Measurements from ENCODE around the gene TMEM54. TPM values are rescaled to one million over a fixed set of nuclear protein-coding genes. Genes with fewer than 3 reads are reported as not detected.

The TMEM54 gene
- total RNA-seq, 1 donor from 2014 or later = 0.49 TPM

DNA sequence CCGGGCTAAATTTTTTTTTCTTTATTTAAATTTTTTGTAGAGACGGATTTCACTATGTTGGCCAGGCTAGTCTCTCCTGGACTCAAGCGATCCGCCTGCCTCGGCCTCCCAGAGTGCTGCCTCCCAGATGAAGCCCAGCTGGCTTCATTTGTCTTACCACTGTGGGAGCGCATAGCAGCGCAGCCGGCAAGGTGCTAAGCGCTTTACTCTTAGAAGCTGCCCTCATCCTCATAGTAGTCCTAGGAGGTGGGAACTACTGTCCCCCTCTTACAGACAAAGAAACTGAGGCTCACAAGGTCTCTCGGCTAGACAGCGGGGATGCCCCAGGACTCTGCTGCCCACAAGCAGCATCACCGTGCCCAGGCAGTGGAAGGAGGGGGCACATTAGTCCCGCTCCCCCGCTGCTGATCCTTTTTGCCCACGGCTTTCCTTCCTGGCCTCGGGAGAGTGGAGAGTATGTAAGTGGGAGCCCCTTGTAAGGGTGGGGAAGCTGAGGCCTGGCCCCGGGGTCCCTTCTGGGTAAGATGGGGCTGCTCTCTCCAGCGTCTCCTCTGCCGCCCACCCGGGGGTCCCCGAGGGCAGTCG is 726 bp downstream of the TMEM54 start:
- Mint-ChIP-seq H3K4me3 (ENCODE audit: unreplicated experiment) (peak overlapping the region; percentile 47), H3K4me1 (ENCODE audit: unreplicated experiment) (peaks cover 2% of the 10 kb centered on the region), H3K27me3 (ENCODE audit: unreplicated experiment) (peaks cover 15% of the 10 kb centered on the region), H3K36me3 (ENCODE audit: low read depth, unreplicated experiment) (no peaks in the 10 kb centered on the region), H3K9me3 (ENCODE audit: unreplicated experiment) (no peaks in the 10 kb centered on the region), H3K27ac (ENCODE audit: unreplicated experiment) (no peak overlapping the region)
- DNase-seq (ENCODE audit: low spot score) = no peak
- TF ChIP-seq CTCF (IDR thresholded peaks at IDR 0.05; ENCODE audit: unreplicated experiment) = no peak

DNA sequence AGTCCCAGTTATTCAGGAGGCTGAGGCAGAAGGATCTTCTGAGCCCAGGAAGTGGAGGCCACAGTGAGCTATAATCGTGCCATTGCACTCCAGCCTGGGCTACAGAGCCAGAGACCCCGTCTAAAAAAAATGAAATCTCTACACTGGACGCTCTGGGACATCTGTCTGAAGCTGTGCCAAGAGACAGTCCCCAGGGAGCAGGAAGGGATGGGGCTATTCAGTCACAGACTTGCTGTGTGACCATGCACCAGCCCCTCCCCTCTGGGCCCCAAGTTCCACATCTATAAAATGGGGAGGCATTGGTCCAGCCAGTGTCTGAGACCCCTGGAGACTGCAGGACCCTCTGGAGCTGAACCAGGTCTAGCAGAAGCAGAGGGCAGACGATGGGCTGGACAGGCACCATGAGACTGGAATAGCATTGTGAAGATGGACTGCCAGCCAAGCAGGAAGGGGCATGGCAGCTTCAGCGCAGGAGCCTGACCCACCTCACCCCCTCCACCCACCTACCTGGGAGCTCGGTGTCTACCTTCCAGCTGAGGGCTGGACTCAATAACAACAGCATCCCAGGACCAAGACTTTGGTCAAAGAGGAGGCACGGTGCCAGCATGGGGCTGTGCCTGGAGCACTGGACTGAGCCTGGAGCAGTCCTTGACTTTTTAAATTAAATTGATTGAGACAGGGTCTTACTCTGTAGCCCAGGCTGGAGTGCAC is 1.4 kb downstream of the TMEM54 start:
- no peak for TF ChIP-seq CTCF (IDR thresholded peaks at IDR 0.05; ENCODE audit: unreplicated experiment)
- peaks cover 15% of the 10 kb centered on the region for H3K27me3 Mint-ChIP-seq (ENCODE audit: unreplicated experiment)
- no peak overlapping the region for H3K27ac Mint-ChIP-seq (ENCODE audit: unreplicated experiment)
- H3K4me3 Mint-ChIP-seq (ENCODE audit: unreplicated experiment) = no peak overlapping the region
- DNase-seq (ENCODE audit: low spot score) = no peak
- no peaks in the 10 kb centered on the region for H3K36me3 Mint-ChIP-seq (ENCODE audit: low read depth, unreplicated experiment)
- peaks cover 2% of the 10 kb centered on the region for H3K4me1 Mint-ChIP-seq (ENCODE audit: unreplicated experiment)
- H3K9me3 Mint-ChIP-seq (ENCODE audit: unreplicated experiment) = no peaks in the 10 kb centered on the region

DNA sequence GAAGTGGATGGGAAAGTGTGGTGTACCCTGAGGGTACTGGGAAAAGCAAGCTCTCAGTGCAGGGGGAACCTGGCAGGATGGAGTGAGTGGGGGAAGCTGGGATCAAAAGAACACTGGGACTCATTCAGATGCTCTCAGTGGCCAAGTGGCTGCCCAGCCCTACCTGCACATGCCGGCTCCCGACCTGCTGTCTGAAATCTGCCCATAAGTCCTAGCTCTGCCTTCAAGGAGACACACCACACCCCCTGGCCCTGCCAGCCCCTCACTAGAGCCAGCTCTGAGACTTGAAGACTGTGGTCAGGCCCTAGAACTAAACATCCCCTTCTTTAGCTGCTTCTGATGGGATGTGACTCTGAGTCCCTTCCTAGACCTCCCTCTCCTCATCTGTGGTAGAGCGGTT is 2.2 kb downstream of the TMEM54 start:
- Mint-ChIP-seq H3K4me3 (ENCODE audit: unreplicated experiment) (no peak overlapping the region), H3K27me3 (ENCODE audit: unreplicated experiment) (peaks cover 15% of the 10 kb centered on the region), H3K4me1 (ENCODE audit: unreplicated experiment) (peaks cover 2% of the 10 kb centered on the region), H3K36me3 (ENCODE audit: low read depth, unreplicated experiment) (no peaks in the 10 kb centered on the region), H3K9me3 (ENCODE audit: unreplicated experiment) (no peaks in the 10 kb centered on the region), H3K27ac (ENCODE audit: unreplicated experiment) (no peak overlapping the region)
- DNase-seq (ENCODE audit: low spot score) = no peak
- TF ChIP-seq CTCF (IDR thresholded peaks at IDR 0.05; ENCODE audit: unreplicated experiment) = no peak

DNA sequence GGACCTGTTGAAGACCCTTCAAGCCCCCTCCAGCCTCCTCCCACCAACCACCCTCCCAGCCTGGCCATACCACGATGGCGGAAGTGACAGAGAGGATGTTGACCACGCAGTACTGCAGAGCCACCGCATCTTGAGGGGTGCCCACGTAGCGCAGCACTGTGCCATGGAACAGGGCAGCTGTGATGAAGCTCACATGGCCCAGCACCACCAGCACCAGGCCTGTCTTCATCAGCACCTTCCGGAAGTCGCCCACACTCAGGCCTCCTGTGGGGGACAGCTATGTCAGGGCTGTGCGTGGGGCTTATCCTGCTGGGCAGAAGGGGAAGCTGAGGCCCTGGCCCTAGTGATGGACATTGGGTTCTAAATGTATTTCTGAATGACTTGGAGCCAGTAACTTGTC is 3.1 kb downstream of the TMEM54 start:
- no peaks in the 10 kb centered on the region for H3K9me3 Mint-ChIP-seq (ENCODE audit: unreplicated experiment)
- no peak overlapping the region for H3K4me3 Mint-ChIP-seq (ENCODE audit: unreplicated experiment)
- peaks cover 15% of the 10 kb centered on the region for H3K27me3 Mint-ChIP-seq (ENCODE audit: unreplicated experiment)
- H3K36me3 Mint-ChIP-seq (ENCODE audit: low read depth, unreplicated experiment) = no peaks in the 10 kb centered on the region
- no peak overlapping the region for H3K27ac Mint-ChIP-seq (ENCODE audit: unreplicated experiment)
- TF ChIP-seq CTCF (IDR thresholded peaks at IDR 0.05; ENCODE audit: unreplicated experiment) = no peak
- no peak for DNase-seq (ENCODE audit: low spot score)
- peaks cover 2% of the 10 kb centered on the region for H3K4me1 Mint-ChIP-seq (ENCODE audit: unreplicated experiment)

All from endothelial cell (in vitro differentiated cells).